Endothelial cell of umbilical vein (primary cell): ENCODE results near the gene NPB. TPM values are rescaled to one million over a fixed set of nuclear protein-coding genes. Genes with fewer than 3 reads are reported as not detected.

ENCODE experiments used
- BruUV-seq: library from RNA; stranded (reverse); fragments of 400-500 nt; replicated peaks from 2 replicates; lab custom pipeline; 2021; lab: Mats Ljungman, UMichigan
- CTCF ChIA-PET: fragments of 300-600, 350-600 bp; sonication (Branson Sonifier 250); formaldehyde crosslinking; loops from one replicate; lab custom pipeline; 2021; ENCODE audit warnings: antibody characterized with exemption, inconsistent platforms; lab: Charles Lee
- POLR2A ChIA-PET: fragments of 300-600, 350-600 bp; sonication (Branson Sonifier 250); formaldehyde crosslinking; loops from one replicate; lab custom pipeline; 2021; ENCODE audit warnings: antibody characterized with exemption, inconsistent platforms; lab: Charles Lee
- DNase-seq: peaks from one replicate; pipeline ENCODE4 v3.0.0-alpha.2; 2011; ENCODE audit warnings: low read depth, low spot score
- FAIRE-seq: peaks from 2 replicates; lab custom pipeline; 2011; peaks lifted over from hg19 to GRCh38; lab: Jason Lieb, UNC
- H2AFZ ChIP-seq: 2 replicates; pipeline ENCODE4 v1.6.0; 2012; ENCODE audit warnings: low read depth, low read length, control low read depth, inconsistent platforms
- H3K27ac ChIP-seq: 2 replicates; pipeline ENCODE4 v1.5.1; 2011; ENCODE audit warnings: low read depth, mild to moderate bottlenecking, control low read depth, low read length, moderate library complexity; ENCODE audit not compliant: insufficient read depth
- H3K27me3 ChIP-seq, 2 experiments: 2 replicates each; pipeline versions ENCODE4 v1.6.0 to v1.6.1; 2011; ENCODE audit warnings: low read length in 2 of 2, mixed read lengths in 1 of 2; ENCODE audit not compliant: control insufficient read depth in 2 of 2, insufficient read depth in 2 of 2
- H3K36me3 ChIP-seq, 2 experiments: 2 replicates in 1 of 2; 3 replicates in 1 of 2; pipeline ENCODE4 v1.5.1; 2011; ENCODE audit warnings: low read length in 2 of 2, mild to moderate bottlenecking in 1 of 2, moderate library complexity in 1 of 2; ENCODE audit not compliant: control insufficient read depth in 2 of 2, insufficient read depth in 2 of 2; ENCODE audit errors: extremely low read depth in 1 of 2
- H3K4me1 ChIP-seq: 3 replicates; pipeline ENCODE4 v1.5.1; 2011; ENCODE audit warnings: mild to moderate bottlenecking, low read length; ENCODE audit not compliant: control insufficient read depth, insufficient read depth; ENCODE audit errors: extremely low read depth
- H3K4me2 ChIP-seq: 2 replicates; pipeline ENCODE4 v1.6.1; 2011; ENCODE audit warnings: low read length, control low read depth, mixed read lengths; ENCODE audit not compliant: insufficient read depth
- H3K4me3 ChIP-seq, 3 experiments: fragments of 200-600 bp in 1 of 3; sonication (generic), shearing (Covaris generic) in 1 of 3; replicated peaks in 1 of 3; 2 replicates each; pipeline ENCODE4 v1.5.1; 2011 to 2016; ENCODE audit warnings: control low read depth in 3 of 3, low read length in 3 of 3, mild to moderate bottlenecking in 2 of 3, inconsistent platforms in 1 of 3, low read depth in 1 of 3, moderate library complexity in 1 of 3; ENCODE audit not compliant: insufficient read depth in 1 of 3
- H3K79me2 ChIP-seq: 2 replicates; pipeline ENCODE4 v1.6.0; 2012; ENCODE audit warnings: low read length, inconsistent platforms; ENCODE audit not compliant: control insufficient read depth, insufficient read depth
- H3K9ac ChIP-seq: replicated peaks from 2 replicates; pipeline ENCODE3; 2011; ENCODE audit warnings: low read length, control low read depth; ENCODE audit not compliant: insufficient read depth; ENCODE audit errors: extremely low read depth
- H3K9me1 ChIP-seq: replicated peaks from 3 replicates; pipeline ENCODE4 v1.6.0; 2011; ENCODE audit warnings: mild to moderate bottlenecking, low read length; ENCODE audit not compliant: control insufficient read depth, insufficient read depth; ENCODE audit errors: extremely low read depth
- H3K9me3 ChIP-seq: replicated peaks from 2 replicates; pipeline ENCODE4 v1.5.1; 2012; ENCODE audit warnings: low read length, inconsistent platforms; ENCODE audit not compliant: control insufficient read depth, insufficient read depth
- H4K20me1 ChIP-seq: replicated peaks from 2 replicates; pipeline ENCODE3; 2011; ENCODE audit warnings: mild to moderate bottlenecking, low read length; ENCODE audit not compliant: control insufficient read depth, insufficient read depth; ENCODE audit errors: extremely low read depth
- CTCF ChIP-seq, 2 donors: IDR thresholded peaks; 1 replicate in 1 of 2; 2 replicates in 1 of 2; pipeline ENCODE4 v1.5.1; 2011; ENCODE audit warnings: low read length in 2 of 2, mild to moderate bottlenecking in 2 of 2, moderate library complexity in 2 of 2, control low read depth in 1 of 2, inconsistent platforms in 1 of 2, low read depth in 1 of 2; ENCODE audit not compliant: insufficient read depth in 1 of 2; ENCODE audit errors: extremely low read depth in 1 of 2
- FOS ChIP-seq: IDR thresholded peaks from 2 replicates; pipeline ENCODE4 v1.6.1; 2011; ENCODE audit warnings: mild to moderate bottlenecking, low read length, moderate library complexity, borderline replicate concordance; ENCODE audit not compliant: insufficient read depth
- GATA2 ChIP-seq: IDR thresholded peaks from 2 replicates; pipeline ENCODE4 v1.7.0; 2011; ENCODE audit warnings: low read depth, mild to moderate bottlenecking, moderate library complexity, mixed read lengths, low read length; ENCODE audit not compliant: insufficient read length, insufficient read depth
- JUN ChIP-seq: IDR thresholded peaks from 2 replicates; pipeline ENCODE4 v1.6.1; 2011; ENCODE audit warnings: borderline replicate concordance, low read depth; ENCODE audit not compliant: insufficient read length, insufficient read depth
- POLR2A ChIP-seq: IDR thresholded peaks from 2 replicates; pipeline ENCODE4 v1.6.1; 2012; ENCODE audit warnings: low read depth, mild to moderate bottlenecking, control low read depth, low read length
- POLR2AphosphoS5 ChIP-seq: IDR thresholded peaks from 2 replicates; pipeline ENCODE4 v1.6.1; 2012; ENCODE audit warnings: low read depth, mild to moderate bottlenecking, control low read depth, low read length, moderate library complexity; ENCODE audit not compliant: insufficient read depth
- dilution Hi-C: fragments of 300-500 bp; cut with MboI; formaldehyde crosslinking; loops from one replicate; pipeline ENCODE4 v1.15.0; 2019; ENCODE audit warnings: low sequenced_read_pairs; ENCODE audit not compliant: extremely low pct_ligation_motif_present
- intact Hi-C: fragments of 100-400 bp; cut with micrococcal nuclease; formaldehyde crosslinking; loops from one replicate; pipeline ENCODE4 v1.10.0; 2022
- polyA plus RNA-seq, 4 experiments: library from polyadenylated mRNA; depleted of rRNA in 3 of 4; stranded (reverse) in 3 of 4; unstranded in 1 of 4; fragments of >200 nt; gene quantifications; 2 replicates each; pipeline versions ENCODE4 v1.2.1 to v1.2.3, GENCODE V29; 2011 to 2012; ENCODE audit warnings: missing spikeins in 1 of 4
- total RNA-seq: library from RNA; stranded (reverse); gene quantifications from 2 replicates; pipeline ENCODE4 v1.2.3, GENCODE V29; 2021

Gene NPB
- total and polyA plus RNA-seq, 2 donors (not counting 3 experiments of a cell fraction or from before 2014, with no cell fraction given), result 0.33 to 0.42 TPM

DNA sequence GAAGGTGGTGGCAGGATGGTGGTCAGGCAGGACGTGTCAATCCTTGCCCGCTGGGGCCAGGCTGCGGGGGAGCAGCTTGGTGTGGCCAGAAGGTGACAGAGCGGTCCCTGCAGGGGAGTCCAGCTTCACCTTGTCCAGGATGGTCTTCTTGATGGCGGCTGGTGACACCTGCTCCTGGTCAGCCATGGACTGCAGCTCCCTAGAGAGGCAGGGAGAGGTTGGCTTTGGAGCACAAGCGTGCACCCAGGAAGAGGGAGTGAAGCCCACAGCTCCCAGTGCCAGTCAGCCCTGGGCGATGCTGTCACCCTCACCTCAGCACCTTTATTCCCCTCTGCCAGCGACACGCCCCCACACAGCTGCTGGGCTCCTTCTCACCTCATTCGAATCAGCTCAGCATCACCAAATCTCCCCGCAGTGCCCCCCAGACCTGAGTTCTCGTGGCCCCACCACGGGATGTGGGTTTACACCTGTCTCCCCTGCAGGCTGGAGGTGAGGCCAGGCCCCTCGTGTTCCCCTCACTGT is 31.2 kb downstream of the NPB start:
- Histone ChIP-seq H3K36me3 (peaks cover 0 to 5% of the 10 kb centered on the region in 2 experiments), H3K9me3 (no peaks in the 10 kb centered on the region), H3K27ac (no peak overlapping the region), H3K79me2 (peaks cover 8% of the 10 kb centered on the region), H3K27me3 (no peaks in the 10 kb centered on the region), H3K4me3 (no peak overlapping the region), H3K4me2 (no peak overlapping the region), H3K4me1 (peaks cover 7% of the 10 kb centered on the region), H4K20me1 (no peaks in the 10 kb centered on the region), H3K9ac (no peak overlapping the region), H3K9me1 (no peaks in the 10 kb centered on the region), H2AFZ (no peak overlapping the region)
- no TSS peak for BruUV-seq
- no peak for FAIRE-seq
- dilution Hi-C loops (no loop called here), intact Hi-C loops (no loop called here)
- ChIA-PET CTCF (interaction anchor here (1.3 kb wide), 1 partner anchor 22 kb away, joined by 3 read pairs; no protein-coding TSS in a partner anchor), POLR2A (interaction anchor here (0.5 kb wide), 1 partner anchor 191 kb away, joined by 3 read pairs; no protein-coding TSS in a partner anchor)
- TF ChIP-seq POLR2AphosphoS5 (peak; percentile 28), CTCF (IDR thresholded peaks at IDR 0.05; ENCODE audit: extremely low read depth in 1 of 2, insufficient read depth in 1 of 2, low read depth in 1 of 2, low read length in 2 of 2) (no peak), GATA2 (no peak), POLR2A (peak; percentile 38), JUN (no peak), FOS (no peak)
- no peak for DNase-seq
